Stimulated activated naive CD8-positive, alpha-beta T cell treated with anti-CD3 and anti-CD28 coated beads, Interleukin-15, amount 100 ng/mL, for 72 hours (primary cell): ENCODE results near the gene NRG3.

Experiments
- ATAC-seq: fragments of 150-1000 bp; cut with Tn5 transposase; 2 replicates; pipeline ENCODE4 v1.10.0; 2021; ENCODE audit warnings: mild to moderate bottlenecking, moderate library complexity
- DNase-seq, 2 donors: peaks; one replicate each; pipeline ENCODE4 v3.0.0; 2021 to 2022
- H3K27ac Mint-ChIP-seq, 2 donors: one replicate each; pipeline ENCODE4 v1.8.0; 2022; ENCODE audit warnings: mild to moderate bottlenecking in 2 of 2, mixed read lengths in 2 of 2, moderate library complexity in 2 of 2
- H3K27me3 Mint-ChIP-seq: one replicate; pipeline ENCODE4 v1.8.0; 2022; ENCODE audit warnings: mixed read lengths
- H3K4me1 Mint-ChIP-seq: one replicate; pipeline ENCODE4 v1.8.0; 2022; ENCODE audit warnings: mild to moderate bottlenecking, mixed read lengths
- H3K4me3 Mint-ChIP-seq, 2 donors: one replicate each; pipeline ENCODE4 v1.8.0; 2022; ENCODE audit warnings: mild to moderate bottlenecking in 2 of 2, mixed read lengths in 2 of 2, moderate library complexity in 1 of 2
- H3K9me3 Mint-ChIP-seq, 2 donors: one replicate each; pipeline ENCODE4 v1.8.0; 2022; ENCODE audit warnings: mixed read lengths in 2 of 2

NRG3 gene

DNA sequence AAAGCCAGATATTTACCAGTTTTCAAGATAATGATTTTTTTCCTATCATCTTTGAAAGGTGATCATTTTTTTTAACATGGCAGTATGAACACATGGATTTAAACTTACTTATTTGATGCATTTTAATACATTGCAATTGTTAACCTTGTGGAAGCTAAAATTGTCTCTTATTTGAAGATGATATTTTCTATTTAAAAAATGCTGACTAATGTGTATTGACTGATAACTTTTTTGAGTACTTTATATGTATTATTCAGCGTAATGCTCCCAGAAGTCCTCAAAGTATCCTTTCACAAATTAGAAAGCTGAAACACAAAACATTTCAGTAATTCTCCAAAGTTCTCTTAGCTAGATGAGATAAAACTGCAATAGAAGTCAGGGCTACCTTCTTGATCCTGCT, 677.3 kb downstream of the NRG3 start:
- Mint-ChIP-seq H3K27me3 (no peaks in the 10 kb centered on the region), H3K27ac (no peak overlapping the region), H3K9me3 (peaks cover 0 to 4% of the 10 kb centered on the region in 2 donors), H3K4me3 (no peak overlapping the region), H3K4me1 (no peaks in the 10 kb centered on the region)
- ATAC-seq (no peak), DNase-seq (no peak)

DNA sequence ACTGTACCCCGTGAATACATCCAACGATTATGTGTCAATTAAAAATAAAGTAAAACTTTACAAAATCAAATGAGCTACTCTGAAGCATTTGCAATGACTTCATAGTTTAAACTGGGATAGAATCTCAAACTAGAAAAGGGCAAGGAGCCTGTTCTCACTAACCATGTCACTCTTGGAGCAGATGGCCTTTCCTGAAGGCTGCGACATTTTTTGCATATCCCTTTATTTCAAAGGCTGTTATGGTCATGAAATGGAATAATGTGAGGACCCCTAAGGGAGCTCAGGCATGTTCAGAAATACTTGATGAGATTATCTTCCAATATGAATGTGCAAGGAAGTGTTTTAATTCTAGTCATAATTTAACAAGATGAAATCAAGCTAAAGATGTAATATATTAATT, 679.4 kb downstream of the NRG3 start:
- DNase-seq (no peak), ATAC-seq (no peak)
- H3K27ac Mint-ChIP-seq, result no peak overlapping the region
- H3K4me1 Mint-ChIP-seq, result no peaks in the 10 kb centered on the region
- H3K27me3 Mint-ChIP-seq, result no peaks in the 10 kb centered on the region
- no peaks in the 10 kb centered on the region for H3K9me3 Mint-ChIP-seq
- H3K4me3 Mint-ChIP-seq, result no peak overlapping the region

DNA sequence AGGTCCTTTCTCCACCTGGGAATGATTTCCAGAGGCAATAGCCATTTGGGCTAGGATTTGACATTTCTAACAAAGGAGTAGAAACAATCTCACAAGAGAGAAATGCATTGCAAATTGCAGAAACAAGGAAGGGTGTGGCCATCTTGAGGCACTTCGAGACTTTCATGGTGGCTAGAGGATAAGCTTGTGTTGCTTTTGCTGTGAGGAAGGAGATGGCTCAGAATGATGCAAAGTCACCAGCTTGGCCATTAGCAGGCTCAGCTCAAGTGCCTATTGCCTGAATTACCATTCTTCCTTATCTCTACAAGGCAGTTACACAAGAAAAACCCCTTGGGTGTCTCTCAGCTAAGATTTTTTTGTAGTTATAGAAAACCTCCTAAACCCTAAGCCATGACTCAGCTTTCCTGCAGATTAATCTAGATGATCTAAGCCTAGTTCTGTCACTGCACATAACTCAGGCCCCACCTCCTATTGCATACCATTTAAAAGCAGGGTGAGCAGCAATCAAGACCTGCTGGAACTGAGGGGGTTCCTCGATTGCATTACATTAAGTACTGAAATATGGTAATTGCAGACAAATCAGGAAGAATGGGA, 683.1 kb downstream of the NRG3 start:
- Mint-ChIP-seq H3K9me3 (no peaks in the 10 kb centered on the region), H3K4me1 (no peaks in the 10 kb centered on the region), H3K4me3 (no peak overlapping the region), H3K27me3 (no peaks in the 10 kb centered on the region), H3K27ac (no peak overlapping the region)
- ATAC-seq (no peak), DNase-seq (no peak)

DNA sequence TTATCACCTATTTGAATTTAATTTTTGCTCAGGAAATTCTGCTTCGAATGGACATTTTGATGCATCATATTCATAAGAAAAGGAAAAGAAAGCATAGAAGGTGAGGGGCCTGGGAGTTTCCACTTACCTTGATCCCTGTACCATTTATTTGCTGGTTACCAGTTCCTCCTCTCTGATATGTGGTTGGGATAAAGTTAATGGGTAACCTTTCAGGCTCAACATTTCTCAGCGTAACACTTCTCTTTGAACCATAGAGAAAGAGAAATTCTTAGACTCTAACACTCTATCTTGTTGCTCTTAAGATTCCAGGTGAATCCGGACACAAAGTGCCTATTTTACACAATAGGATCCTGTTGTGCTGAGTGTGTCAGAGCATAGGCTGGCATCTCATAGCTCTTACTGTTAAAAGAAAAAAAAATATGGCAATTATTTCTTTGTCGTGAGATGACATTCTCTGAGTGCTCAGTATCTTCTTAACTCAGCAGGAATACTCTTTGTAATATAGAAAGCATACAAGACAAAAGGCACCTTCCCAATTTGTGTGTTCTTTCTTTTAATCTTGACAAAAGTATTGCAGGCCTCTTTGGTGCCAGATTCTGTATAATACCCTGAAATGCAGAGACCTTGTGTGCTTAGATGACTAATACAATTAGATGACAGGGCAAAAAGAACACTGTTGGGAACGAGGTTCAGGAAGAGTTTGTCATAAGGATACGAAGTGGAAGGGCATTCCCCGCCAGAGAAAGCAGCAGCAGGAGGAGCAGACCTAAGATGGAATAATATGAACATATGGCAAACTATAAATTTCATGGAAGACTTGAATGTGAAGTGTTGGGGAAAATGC, 689.6 kb downstream of the NRG3 start:
- ATAC-seq, result no peak

DNA sequence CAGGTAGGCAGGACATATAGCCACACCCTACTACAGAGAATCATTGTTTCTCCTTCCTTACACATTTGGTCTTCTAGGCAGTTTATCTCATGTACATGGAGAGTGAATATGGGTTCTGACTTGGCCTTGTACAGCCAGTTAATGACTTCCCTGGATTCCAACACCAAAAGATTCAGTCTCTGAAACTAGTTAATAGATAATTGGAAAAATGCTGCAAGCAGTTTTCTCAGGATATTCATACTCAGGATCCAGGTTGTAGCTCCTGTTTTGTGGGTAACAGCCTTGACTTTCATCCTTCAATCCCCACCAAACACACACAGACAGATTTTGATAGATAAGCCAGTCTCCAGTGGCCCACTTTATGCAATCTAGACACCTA, 690.2 kb downstream of the NRG3 start:
- Mint-ChIP-seq H3K4me3 (no peak overlapping the region), H3K9me3 (peaks cover 0 to 7% of the 10 kb centered on the region in 2 donors), H3K4me1 (no peaks in the 10 kb centered on the region), H3K27ac (no peak overlapping the region), H3K27me3 (no peaks in the 10 kb centered on the region)
- DNase-seq, result no peak
- ATAC-seq, result no peak

More for the DNA sequence above, 689.6 kb downstream of the NRG3 start:
- Mint-ChIP-seq H3K27me3 (no peaks in the 10 kb centered on the region), H3K27ac (no peak overlapping the region), H3K9me3 (peaks cover 0 to 7% of the 10 kb centered on the region in 2 donors), H3K4me1 (no peaks in the 10 kb centered on the region), H3K4me3 (no peak overlapping the region)
- DNase-seq, result no peak

- H3K9me3 Mint-ChIP-seq, result peaks cover 5 to 8% of the 10 kb centered on the region in 2 donors
- no peak overlapping the region for H3K27ac Mint-ChIP-seq
- no peak for DNase-seq
- ATAC-seq, result no peak
- H3K4me1 Mint-ChIP-seq, result no peaks in the 10 kb centered on the region
- no peaks in the 10 kb centered on the region for H3K27me3 Mint-ChIP-seq
- no peak overlapping the region for H3K4me3 Mint-ChIP-seq
Measured at GRCh38 chr10:82572744-82573143, 697.8 kb downstream of the NRG3 start.

- Mint-ChIP-seq H3K4me3 (no peak overlapping the region), H3K27me3 (no peaks in the 10 kb centered on the region), H3K9me3 (peaks cover 5 to 8% of the 10 kb centered on the region in 2 donors), H3K27ac (no peak overlapping the region), H3K4me1 (no peaks in the 10 kb centered on the region)
- ATAC-seq (no peak), DNase-seq (no peak)
Measured at GRCh38 chr10:82574081-82574480, 699.1 kb downstream of the NRG3 start.

GRCh38 chr10:82575318-82575717, 700.3 kb downstream of the NRG3 start:
- peak overlapping the region in 1 of 2 donors; percentile 56 for H3K27ac Mint-ChIP-seq
- DNase-seq (no peak), ATAC-seq (no peak)
- peaks cover 5 to 8% of the 10 kb centered on the region in 2 donors for H3K9me3 Mint-ChIP-seq
- no peaks in the 10 kb centered on the region for H3K27me3 Mint-ChIP-seq
- H3K4me1 Mint-ChIP-seq, result no peaks in the 10 kb centered on the region
- H3K4me3 Mint-ChIP-seq, result no peak overlapping the region

GRCh38 chr10:82576093-82576492, 701.1 kb downstream of the NRG3 start:
- ATAC-seq (no peak), DNase-seq (no peak)
- H3K4me3 Mint-ChIP-seq, result no peak overlapping the region
- no peaks in the 10 kb centered on the region for H3K27me3 Mint-ChIP-seq
- H3K4me1 Mint-ChIP-seq, result no peaks in the 10 kb centered on the region
- H3K27ac Mint-ChIP-seq, result no peak overlapping the region
- peaks cover 5 to 8% of the 10 kb centered on the region in 2 donors for H3K9me3 Mint-ChIP-seq

DNA sequence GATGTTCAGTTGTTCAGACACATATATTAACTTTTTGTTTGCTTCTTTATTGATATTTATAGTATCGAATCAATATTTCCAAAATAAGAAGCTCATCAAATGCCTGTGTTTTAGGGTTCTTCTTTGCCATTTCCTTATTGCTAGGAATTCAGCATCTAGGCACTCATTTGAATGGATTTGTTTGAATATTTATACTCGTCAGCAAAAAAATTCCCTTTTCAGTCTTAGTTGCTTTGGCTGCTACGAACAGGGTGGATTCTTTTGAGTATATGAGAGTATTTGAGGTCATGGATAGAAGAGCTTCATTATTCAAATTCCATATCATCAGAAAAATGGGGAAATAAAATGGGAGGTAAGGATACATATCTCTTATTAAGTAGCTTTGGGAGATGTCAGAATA, 706.9 kb downstream of the NRG3 start:
- DNase-seq (no peak), ATAC-seq (no peak)
- H3K4me1 Mint-ChIP-seq, result no peaks in the 10 kb centered on the region
- no peaks in the 10 kb centered on the region for H3K27me3 Mint-ChIP-seq
- H3K9me3 Mint-ChIP-seq, result no peaks in the 10 kb centered on the region
- H3K4me3 Mint-ChIP-seq, result no peak overlapping the region
- H3K27ac Mint-ChIP-seq, result no peak overlapping the region

- Mint-ChIP-seq H3K27me3 (no peaks in the 10 kb centered on the region), H3K9me3 (peaks cover 5 to 7% of the 10 kb centered on the region in 2 donors), H3K4me1 (no peaks in the 10 kb centered on the region), H3K4me3 (no peak overlapping the region), H3K27ac (no peak overlapping the region)
- ATAC-seq (no peak), DNase-seq (no peak)
Measured at GRCh38 chr10:82591421-82591820, 716.4 kb downstream of the NRG3 start.

GRCh38 chr10:82597840-82598239, 722.8 kb downstream of the NRG3 start:
- peaks cover 0 to 8% of the 10 kb centered on the region in 2 donors for H3K9me3 Mint-ChIP-seq
- H3K27ac Mint-ChIP-seq, result no peak overlapping the region
- no peak for ATAC-seq
- DNase-seq, result no peak
- no peaks in the 10 kb centered on the region for H3K27me3 Mint-ChIP-seq
- no peaks in the 10 kb centered on the region for H3K4me1 Mint-ChIP-seq
- no peak overlapping the region for H3K4me3 Mint-ChIP-seq

- no peaks in the 10 kb centered on the region for H3K4me1 Mint-ChIP-seq
- H3K9me3 Mint-ChIP-seq, result no peaks in the 10 kb centered on the region
- no peak overlapping the region for H3K27ac Mint-ChIP-seq
- no peak for ATAC-seq
- no peak for DNase-seq
- H3K27me3 Mint-ChIP-seq, result no peaks in the 10 kb centered on the region
- H3K4me3 Mint-ChIP-seq, result no peak overlapping the region
Measured at GRCh38 chr10:82609845-82610244, 734.9 kb downstream of the NRG3 start.

GRCh38 chr10:82618007-82618406, 743.0 kb downstream of the NRG3 start:
- Mint-ChIP-seq H3K27me3 (no peaks in the 10 kb centered on the region), H3K27ac (no peak overlapping the region), H3K4me1 (no peaks in the 10 kb centered on the region), H3K4me3 (no peak overlapping the region), H3K9me3 (peaks cover 0 to 5% of the 10 kb centered on the region in 2 donors)
- ATAC-seq (no peak), DNase-seq (no peak)

DNA sequence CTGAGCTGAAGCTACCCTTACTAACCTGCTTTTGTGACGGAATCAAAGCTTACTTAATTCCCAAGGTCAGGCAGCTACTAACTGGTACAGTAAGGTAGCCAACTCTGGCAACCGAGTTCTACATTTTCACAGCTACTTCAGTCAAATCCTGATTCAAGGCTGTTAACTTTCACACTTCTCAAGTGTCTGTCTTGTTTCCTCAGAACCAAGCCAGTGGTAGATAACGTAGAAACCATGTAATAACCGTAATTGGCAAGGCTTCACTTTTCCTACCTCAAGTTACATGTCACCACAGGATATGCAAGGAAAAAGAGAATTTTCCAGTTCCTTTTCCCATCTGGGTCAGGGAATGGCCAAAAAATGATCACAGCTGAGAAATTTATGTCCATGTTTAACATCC, 746.7 kb downstream of the NRG3 start:
- ATAC-seq, result no peak
- DNase-seq, result no peak
- Mint-ChIP-seq H3K27ac (no peak overlapping the region), H3K4me1 (no peaks in the 10 kb centered on the region), H3K4me3 (no peak overlapping the region), H3K9me3 (peaks cover 5 to 7% of the 10 kb centered on the region in 2 donors), H3K27me3 (no peaks in the 10 kb centered on the region)

GRCh38 chr10:82622479-82622878, 747.5 kb downstream of the NRG3 start:
- Mint-ChIP-seq H3K4me3 (no peak overlapping the region), H3K27me3 (no peaks in the 10 kb centered on the region), H3K9me3 (peaks cover 0 to 7% of the 10 kb centered on the region in 2 donors), H3K4me1 (no peaks in the 10 kb centered on the region), H3K27ac (no peak overlapping the region)
- ATAC-seq (no peak), DNase-seq (no peak)
